Activated CD4-positive, alpha-beta T cell treated with anti-CD3 and anti-CD28 coated beads for 36 hours (primary cell): Measurements from ENCODE around the gene MUC5B. TPM values are rescaled to one million over a fixed set of nuclear protein-coding genes. Genes with fewer than 3 reads are reported as not detected.

ENCODE experiments used
- ATAC-seq: fragments of 200-7000 bp; cut with Tn5 transposase; one replicate; pipeline ENCODE4 v1.10.0; 2021; ENCODE audit warnings: mild to moderate bottlenecking, moderate library complexity
- CTCF ChIA-PET: fragments of 350-600 bp; sonication (Branson Sonifier 250); formaldehyde crosslinking; loops from one replicate; lab custom pipeline; 2021; ENCODE audit warnings: antibody characterized with exemption; lab: Charles Lee
- POLR2A ChIA-PET: fragments of 350-600 bp; sonication (Branson Sonifier 250); formaldehyde crosslinking; loops from one replicate; lab custom pipeline; 2021; ENCODE audit warnings: antibody characterized with exemption, inconsistent platforms; lab: Charles Lee
- DNase-seq: peaks from one replicate; pipeline ENCODE4 v3.0.0-alpha.2; 2020
- H3K27ac Mint-ChIP-seq: one replicate; pipeline ENCODE4 v1.8.0; 2021; ENCODE audit warnings: mixed read lengths
- H3K27me3 Mint-ChIP-seq: one replicate; pipeline ENCODE4 v1.8.0; 2021; ENCODE audit warnings: mixed read lengths
- H3K36me3 Mint-ChIP-seq: one replicate; pipeline ENCODE4 v1.8.0; 2021; ENCODE audit warnings: low read depth, mixed read lengths
- H3K4me1 Mint-ChIP-seq: one replicate; pipeline ENCODE4 v1.8.0; 2021; ENCODE audit warnings: mixed read lengths
- H3K4me3 Mint-ChIP-seq: one replicate; pipeline ENCODE4 v1.8.0; 2021; ENCODE audit warnings: mild to moderate bottlenecking, moderate library complexity, mixed read lengths
- H3K9me3 Mint-ChIP-seq: one replicate; pipeline ENCODE4 v1.8.0; 2021; ENCODE audit warnings: low read depth, mixed read lengths
- intact Hi-C, 2 experiments: fragments of 100-400 bp; cut with DNase I in 1 of 2; cut with micrococcal nuclease in 1 of 2; formaldehyde crosslinking; loops; one replicate each; pipeline versions ENCODE4 v1.14.2 to v1.15.1; 2022 to 2024; cut with DNase I, micrococcal nuclease
- total RNA-seq, 2 experiments: library from RNA; stranded (reverse); gene quantifications; one replicate each; pipeline ENCODE4 v1.2.3, GENCODE V29; 2021

Gene MUC5B
- total RNA-seq, 2 experiments from 2014 or later = not detected

GRCh38 chr11:1233351-1234053, 10.6 kb downstream of the MUC5B start:
- peak; percentile 3 for DNase-seq
- POLR2A ChIA-PET = no interaction called here
- intact Hi-C loops = no loop called here
- H3K9me3 Mint-ChIP-seq = no peaks in the 10 kb centered on the region
- no peak overlapping the region for H3K27ac Mint-ChIP-seq
- no peak for ATAC-seq
- H3K27me3 Mint-ChIP-seq = no peaks in the 10 kb centered on the region
- H3K36me3 Mint-ChIP-seq = no peaks in the 10 kb centered on the region
- no peaks in the 10 kb centered on the region for H3K4me1 Mint-ChIP-seq
- no peak overlapping the region for H3K4me3 Mint-ChIP-seq
- CTCF ChIA-PET = interaction anchor here (0.6 kb wide), 1 partner anchor 235 kb away, joined by 3 read pairs; no protein-coding TSS in a partner anchor

- peak; percentile 2 for DNase-seq
- intact Hi-C loops = no loop called here
- Mint-ChIP-seq H3K4me1 (no peaks in the 10 kb centered on the region), H3K9me3 (no peaks in the 10 kb centered on the region), H3K4me3 (no peak overlapping the region), H3K27ac (no peak overlapping the region), H3K27me3 (no peaks in the 10 kb centered on the region), H3K36me3 (no peaks in the 10 kb centered on the region)
- no peak for ATAC-seq
- CTCF ChIA-PET = interaction anchor here (0.6 kb wide), 1 partner anchor 235 kb away, joined by 3 read pairs; no protein-coding TSS in a partner anchor
- POLR2A ChIA-PET = no interaction called here
Measured at GRCh38 chr11:1234054-1234720, 11.3 kb downstream of the MUC5B start.

GRCh38 chr11:1234771-1235305, 12.0 kb downstream of the MUC5B start:
- Mint-ChIP-seq H3K4me1 (no peaks in the 10 kb centered on the region), H3K27me3 (no peaks in the 10 kb centered on the region), H3K9me3 (no peaks in the 10 kb centered on the region), H3K27ac (no peak overlapping the region), H3K4me3 (no peak overlapping the region), H3K36me3 (no peaks in the 10 kb centered on the region)
- ATAC-seq (no peak), DNase-seq (peak; percentile 1)
- CTCF ChIA-PET = no interaction called here
- intact Hi-C loops = no loop called here
- POLR2A ChIA-PET = no interaction called here

GRCh38 chr11:1235306-1235900, 12.5 kb downstream of the MUC5B start:
- POLR2A ChIA-PET = no interaction called here
- H3K4me1 Mint-ChIP-seq = no peaks in the 10 kb centered on the region
- no peak for ATAC-seq

GRCh38 chr11:1235901-1236315, 13.0 kb downstream of the MUC5B start:
- Mint-ChIP-seq H3K4me1 (no peaks in the 10 kb centered on the region), H3K27me3 (no peaks in the 10 kb centered on the region), H3K9me3 (no peaks in the 10 kb centered on the region), H3K27ac (no peak overlapping the region), H3K4me3 (no peak overlapping the region), H3K36me3 (no peaks in the 10 kb centered on the region)
- no peak for DNase-seq
- ChIA-PET CTCF (no interaction called here), POLR2A (no interaction called here)
- no peak for ATAC-seq
- intact Hi-C loops = no loop called here

More at GRCh38 chr11:1235306-1235900, 12.5 kb downstream of the MUC5B start:
- no peaks in the 10 kb centered on the region for H3K27me3 Mint-ChIP-seq
- no peaks in the 10 kb centered on the region for H3K9me3 Mint-ChIP-seq
- H3K36me3 Mint-ChIP-seq = no peaks in the 10 kb centered on the region
- CTCF ChIA-PET = no interaction called here
- no peak overlapping the region for H3K27ac Mint-ChIP-seq
- H3K4me3 Mint-ChIP-seq = no peak overlapping the region
- intact Hi-C loops = no loop called here
- DNase-seq = no peak

- no peaks in the 10 kb centered on the region for H3K27me3 Mint-ChIP-seq
- no peaks in the 10 kb centered on the region for H3K4me1 Mint-ChIP-seq
- no peak overlapping the region for H3K4me3 Mint-ChIP-seq
- H3K27ac Mint-ChIP-seq = no peak overlapping the region
- intact Hi-C loops = no loop called here
- no peak for ATAC-seq
- CTCF ChIA-PET = no interaction called here
- POLR2A ChIA-PET = no interaction called here
- no peaks in the 10 kb centered on the region for H3K36me3 Mint-ChIP-seq
- no peak for DNase-seq
- no peaks in the 10 kb centered on the region for H3K9me3 Mint-ChIP-seq
Measured at GRCh38 chr11:1236316-1237127, 13.7 kb downstream of the MUC5B start.

- intact Hi-C loops = no loop called here
- POLR2A ChIA-PET = no interaction called here
- no peak for ATAC-seq
- H3K4me3 Mint-ChIP-seq = no peak overlapping the region
- CTCF ChIA-PET = interaction anchor here (0.5 kb wide), 1 partner anchor 454 kb away, joined by 3 read pairs; no protein-coding TSS in a partner anchor
- no peaks in the 10 kb centered on the region for H3K36me3 Mint-ChIP-seq
- H3K27me3 Mint-ChIP-seq = no peaks in the 10 kb centered on the region
- H3K9me3 Mint-ChIP-seq = no peaks in the 10 kb centered on the region
- H3K27ac Mint-ChIP-seq = no peak overlapping the region
- DNase-seq = no peak
- no peaks in the 10 kb centered on the region for H3K4me1 Mint-ChIP-seq
Measured at GRCh38 chr11:1237128-1237580, 14.3 kb downstream of the MUC5B start.

- no peak for DNase-seq
- no peaks in the 10 kb centered on the region for H3K4me1 Mint-ChIP-seq
- ATAC-seq = no peak
- no peaks in the 10 kb centered on the region for H3K27me3 Mint-ChIP-seq
- intact Hi-C loops = no loop called here
- no peak overlapping the region for H3K27ac Mint-ChIP-seq
- H3K36me3 Mint-ChIP-seq = no peaks in the 10 kb centered on the region
- no peak overlapping the region for H3K4me3 Mint-ChIP-seq
- CTCF ChIA-PET = interaction anchor here (0.5 kb wide), 1 partner anchor 454 kb away, joined by 3 read pairs; no protein-coding TSS in a partner anchor
- POLR2A ChIA-PET = no interaction called here
- no peaks in the 10 kb centered on the region for H3K9me3 Mint-ChIP-seq
Measured at GRCh38 chr11:1237851-1238250, 15.0 kb downstream of the MUC5B start.

GRCh38 chr11:1238767-1239595, 16.1 kb downstream of the MUC5B start:
- H3K27me3 Mint-ChIP-seq = no peaks in the 10 kb centered on the region
- no peaks in the 10 kb centered on the region for H3K36me3 Mint-ChIP-seq
- no peaks in the 10 kb centered on the region for H3K4me1 Mint-ChIP-seq
- intact Hi-C loops = no loop called here
- no peak overlapping the region for H3K27ac Mint-ChIP-seq
- DNase-seq (peak; percentile 30), ATAC-seq (no peak)
- H3K9me3 Mint-ChIP-seq = no peaks in the 10 kb centered on the region
- POLR2A ChIA-PET = interaction anchor here (0.7 kb wide), 1 partner anchor 31 kb away, joined by 3 read pairs; no protein-coding TSS in a partner anchor
- no peak overlapping the region for H3K4me3 Mint-ChIP-seq
- CTCF ChIA-PET = interaction anchor here (0.7 kb wide), 1 partner anchor 14 kb away, joined by 3 read pairs; no protein-coding TSS in a partner anchor

GRCh38 chr11:1239596-1240205, 16.8 kb downstream of the MUC5B start:
- intact Hi-C loops = no loop called here

More at GRCh38 chr11:1239596-1240205, 16.8 kb downstream of the MUC5B start:
- H3K36me3 Mint-ChIP-seq = no peaks in the 10 kb centered on the region
- H3K27me3 Mint-ChIP-seq = no peaks in the 10 kb centered on the region
- CTCF ChIA-PET = no interaction called here
- no peak overlapping the region for H3K27ac Mint-ChIP-seq
- ATAC-seq (no peak), DNase-seq (no peak)
- no peaks in the 10 kb centered on the region for H3K9me3 Mint-ChIP-seq
- no peaks in the 10 kb centered on the region for H3K4me1 Mint-ChIP-seq
- H3K4me3 Mint-ChIP-seq = no peak overlapping the region
- POLR2A ChIA-PET = no interaction called here
